GM18873 (cell line): Measurements from ENCODE around the gene SMC5.
"Not testable (repeated sequence)": the region's sequence is repeated elsewhere in the genome, so short reads cannot be mapped to it uniquely, and the experiment has no call there.

Experiments used
- ATAC-seq: cut with Tn5 transposase; IDR thresholded peaks from one replicate; pipeline ENCODE4 v1.9.1; 2021; ENCODE audit warnings: mild to moderate bottlenecking, moderate library complexity, moderate number of reproducible peaks; ENCODE audit not compliant: unreplicated experiment, low FRiP score

The SMC5 gene

DNA sequence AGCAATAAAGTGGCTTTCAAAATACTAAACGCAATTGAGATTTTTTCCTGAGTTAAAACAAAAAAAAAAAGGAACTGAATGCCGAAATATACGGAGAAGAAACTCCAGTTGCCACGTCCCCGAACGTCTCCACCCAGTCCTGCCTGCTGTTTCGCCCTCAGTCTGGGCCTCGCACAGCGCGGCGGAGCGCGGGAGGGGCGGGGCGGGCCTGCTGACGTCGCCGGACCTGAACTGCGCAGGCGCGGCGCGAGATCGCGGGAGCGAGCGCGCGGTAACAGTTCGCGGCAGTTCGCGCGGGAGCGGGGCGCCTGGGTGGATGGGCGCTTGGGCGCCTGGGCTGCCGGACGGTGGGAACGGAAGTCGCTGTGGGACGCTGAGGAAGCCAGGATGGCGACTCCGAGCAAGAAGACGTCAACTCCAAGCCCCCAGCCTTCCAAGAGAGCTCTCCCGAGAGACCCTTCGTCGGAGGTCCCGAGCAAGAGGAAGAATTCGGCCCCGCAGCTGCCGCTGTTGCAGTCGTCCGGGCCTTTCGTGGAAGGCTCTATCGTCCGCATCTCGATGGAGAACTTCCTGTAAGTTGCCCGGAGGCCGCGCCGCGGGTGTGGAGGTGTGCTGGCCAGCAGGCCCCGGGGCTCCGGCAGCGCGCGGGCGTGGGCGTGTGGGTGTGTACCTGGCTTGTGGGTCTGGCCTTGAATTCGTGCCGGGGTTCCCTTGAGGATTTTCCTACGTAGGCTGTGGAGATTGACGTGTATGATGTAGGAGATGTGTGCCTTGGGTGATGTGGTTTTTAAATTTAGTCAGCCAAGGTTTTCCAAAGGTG lies at the start of gene SMC5:
SMC5 (plus strand) TSS at position 287 of the 820 bp plus-strand sequence; CDS start at position 388, 101 bp downstream.
- peak; percentile 82 for ATAC-seq

DNA sequence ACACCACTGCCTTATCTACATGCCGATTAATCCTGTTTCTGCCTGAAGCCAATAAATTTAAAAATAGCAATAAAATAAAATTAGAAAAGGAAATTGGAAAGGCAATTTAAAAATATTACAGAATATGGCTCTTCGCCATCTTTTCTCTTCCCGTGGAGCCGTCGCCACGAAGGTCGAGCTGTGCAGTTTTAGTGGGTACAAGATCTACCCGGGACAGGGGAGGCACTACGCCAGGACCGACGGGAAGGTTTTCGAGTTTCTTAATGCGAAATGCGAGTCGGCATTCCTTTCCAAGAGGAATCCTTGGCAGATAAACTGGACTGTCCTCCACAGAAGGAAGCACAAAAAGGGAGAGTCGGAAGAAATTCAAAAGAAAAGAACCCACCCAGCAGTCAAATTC lies 41.7 kb upstream of the SMC5 start:
- no peak for ATAC-seq

DNA sequence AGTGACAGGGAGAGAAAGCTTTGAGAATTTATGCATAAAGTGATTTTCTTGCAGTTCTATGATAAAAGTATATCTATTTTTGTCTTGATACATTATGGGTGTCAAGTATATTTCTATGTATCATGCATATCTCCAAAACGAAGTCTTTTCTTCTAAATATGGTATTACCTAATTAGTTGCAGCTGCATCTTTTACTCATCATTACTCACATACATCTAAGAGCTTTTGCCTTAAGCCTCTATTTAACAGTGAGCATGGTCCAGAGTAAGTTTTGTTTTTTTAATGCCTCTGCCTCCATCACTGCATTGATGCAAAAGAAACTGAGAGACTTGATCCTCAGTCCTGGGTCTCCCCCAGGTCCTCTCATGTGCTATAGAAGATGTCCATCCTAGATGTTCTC lies 40.0 kb upstream of the SMC5 start:
- ATAC-seq: no peak

DNA sequence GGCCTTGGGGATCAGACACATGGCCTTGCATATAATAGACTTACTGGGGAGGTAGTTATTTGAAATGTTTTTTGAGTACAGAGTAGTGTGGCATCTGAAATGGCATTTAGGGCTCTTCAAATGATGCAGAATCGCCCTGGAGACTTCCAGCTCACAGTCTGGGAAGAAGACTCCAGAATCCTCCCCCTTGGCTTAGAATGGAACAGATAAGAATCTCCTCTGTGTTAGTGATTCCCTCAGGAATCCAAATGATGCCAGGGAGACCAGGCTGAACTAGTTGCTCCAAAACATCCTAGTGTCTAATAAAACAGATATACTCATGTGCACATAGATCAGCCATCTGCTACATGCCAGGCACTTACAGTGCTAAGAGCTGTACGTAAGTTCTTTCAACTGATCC lies 38.6 kb upstream of the SMC5 start:
- ATAC-seq: no peak

DNA sequence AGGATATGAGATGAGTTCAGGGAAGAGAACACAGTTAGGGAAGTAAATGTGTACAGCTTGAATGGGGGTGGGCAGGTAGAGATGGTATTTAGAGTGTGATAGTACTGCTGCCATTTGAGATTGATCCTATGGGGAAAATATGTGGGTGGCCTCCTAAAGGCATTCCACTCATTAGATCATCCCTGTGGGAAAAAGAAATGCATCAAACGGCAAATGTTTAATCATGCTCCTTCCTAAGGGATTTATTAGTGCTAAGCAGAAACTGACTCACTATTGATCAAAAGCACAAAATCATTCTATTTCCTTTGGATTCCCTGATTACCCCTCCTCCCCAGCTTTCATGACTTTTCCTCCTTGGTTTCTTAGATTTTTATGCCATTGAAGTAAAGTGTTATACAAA lies 36.4 kb upstream of the SMC5 start:
- no peak for ATAC-seq

DNA sequence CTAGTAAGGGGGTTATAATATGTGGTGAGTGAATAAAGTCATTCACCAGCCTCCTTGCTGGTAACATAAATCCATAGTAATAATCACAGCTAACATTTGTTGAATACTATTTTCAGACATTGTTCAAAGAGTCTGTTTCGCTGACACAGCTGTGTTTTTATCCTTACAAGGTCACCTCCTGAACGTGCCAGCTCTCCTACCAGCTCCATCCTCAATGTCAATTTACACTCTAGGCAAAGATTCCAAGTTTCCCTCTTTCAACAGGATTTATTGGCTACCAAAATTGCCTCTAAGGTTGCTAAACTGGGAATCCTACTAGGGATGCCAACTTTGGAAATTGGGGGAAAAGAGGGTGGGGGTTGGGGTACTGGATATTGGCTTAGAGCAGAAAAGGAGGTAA lies 30.7 kb upstream of the SMC5 start:
- ATAC-seq: no peak

DNA sequence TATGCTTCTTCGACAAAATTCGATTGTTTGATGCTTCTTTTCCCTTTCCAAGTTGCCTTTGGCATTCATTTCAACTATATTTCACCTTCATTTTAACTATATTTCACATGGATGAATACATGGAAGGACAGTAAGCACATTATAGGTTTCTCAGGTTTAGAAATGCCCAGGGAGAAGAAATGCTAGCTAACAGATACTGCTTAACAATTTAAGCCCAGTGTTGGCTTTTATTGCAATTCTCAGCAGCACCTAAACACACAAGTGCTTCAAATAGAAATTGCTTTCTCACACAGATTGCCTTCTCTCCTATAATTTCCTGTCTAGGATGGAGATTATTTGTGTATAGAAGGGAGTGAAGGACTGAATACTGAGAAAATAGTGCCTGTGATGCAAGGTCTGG lies 30.2 kb upstream of the SMC5 start:
- ATAC-seq: no peak

DNA sequence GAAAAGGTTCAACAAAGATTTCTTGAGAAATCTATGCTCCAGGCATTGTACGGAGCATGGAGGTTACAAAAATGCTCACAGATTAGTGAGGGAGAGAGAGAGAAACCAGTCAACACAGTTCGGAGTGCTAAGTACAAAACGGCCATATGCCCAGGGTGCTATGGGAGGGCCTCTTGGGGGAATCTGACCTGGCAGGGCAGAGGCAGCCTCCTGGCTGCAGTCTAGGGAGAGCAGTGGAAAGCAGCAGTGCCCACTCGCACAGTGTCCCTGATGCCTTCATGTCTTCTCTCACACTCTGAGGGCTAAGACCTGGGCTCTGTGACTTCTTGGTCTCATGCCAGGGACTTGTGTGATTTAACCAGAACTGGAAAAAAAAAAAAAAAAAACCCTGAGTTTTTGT lies 29.8 kb upstream of the SMC5 start:
- no peak for ATAC-seq

DNA sequence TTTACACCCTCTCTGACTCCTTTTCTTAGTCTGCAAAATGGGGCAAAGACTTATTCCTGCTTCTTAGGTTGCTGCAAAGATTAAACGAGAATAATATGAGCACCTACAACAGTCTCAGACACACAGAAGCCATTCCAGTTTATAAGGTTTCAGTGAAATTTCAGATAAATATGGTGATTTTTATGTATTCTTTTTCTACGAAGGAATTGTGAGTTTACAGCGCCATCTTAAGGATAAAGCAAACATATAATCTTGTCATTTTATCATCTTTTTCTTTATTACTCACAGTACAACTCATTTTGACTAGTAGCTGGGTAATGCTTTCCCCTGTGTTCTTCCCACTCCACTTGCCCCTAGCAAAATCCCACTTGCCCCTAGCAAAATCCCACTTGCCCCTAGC lies 29.2 kb upstream of the SMC5 start:
- no peak for ATAC-seq

DNA sequence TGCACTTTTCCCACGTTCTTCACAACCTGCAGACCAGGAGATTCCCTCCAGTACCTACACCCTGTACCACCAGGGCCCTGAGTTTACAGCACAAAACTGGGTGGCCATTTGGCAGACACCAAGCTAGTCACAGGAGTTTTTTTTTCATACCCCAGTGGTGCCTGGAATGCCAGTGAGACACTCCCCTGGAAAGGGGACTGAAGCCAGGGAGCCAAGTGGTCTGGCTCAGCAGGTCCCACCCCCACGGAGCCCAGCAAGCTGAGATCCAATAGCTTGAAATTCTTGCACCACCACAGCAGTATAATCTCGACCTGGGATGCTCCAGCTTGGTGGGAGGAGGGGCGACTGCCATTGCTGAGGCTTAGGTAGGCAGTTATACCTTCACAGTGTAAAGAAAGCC lies 26.3 kb upstream of the SMC5 start:
- no peak for ATAC-seq

DNA sequence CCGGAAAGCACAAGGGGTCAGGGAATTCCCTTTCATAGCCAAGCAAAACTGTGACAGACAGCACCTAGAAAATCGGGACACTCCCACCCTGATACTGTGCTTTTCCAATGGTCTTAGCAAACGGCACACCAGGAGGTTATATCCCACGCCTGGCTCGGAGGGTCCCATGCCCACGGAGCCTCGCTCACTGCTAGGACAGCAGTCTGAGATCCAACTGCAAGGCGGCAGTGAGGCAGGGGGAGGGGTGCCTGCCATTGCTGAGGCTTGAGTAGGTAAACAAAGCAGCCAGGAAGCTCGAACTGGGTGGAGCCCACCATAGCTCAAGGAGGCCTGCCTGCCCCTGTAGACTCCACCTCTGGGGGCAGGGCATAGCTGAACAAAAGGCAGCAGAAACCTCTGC lies 24.6 kb upstream of the SMC5 start:
- not testable (repeated sequence) for ATAC-seq

DNA sequence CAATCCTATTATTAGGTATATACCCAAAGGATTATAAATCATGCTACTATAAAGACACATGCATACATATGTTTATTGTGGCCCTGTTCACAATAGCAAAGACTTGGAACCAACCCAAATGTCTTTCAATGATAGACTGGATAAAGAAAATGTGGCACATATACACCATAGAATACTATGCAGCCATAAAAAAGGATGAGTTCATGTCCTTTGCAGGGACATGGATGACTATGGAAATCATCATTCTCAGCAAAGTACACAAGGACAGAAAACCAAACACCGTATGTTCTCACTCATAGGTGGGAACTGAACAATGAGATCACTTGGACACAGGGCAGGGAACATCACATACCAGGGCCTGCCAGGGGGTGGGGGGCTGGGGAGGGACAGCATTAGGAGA lies 12.8 kb upstream of the SMC5 start:
- not testable (repeated sequence) for ATAC-seq

DNA sequence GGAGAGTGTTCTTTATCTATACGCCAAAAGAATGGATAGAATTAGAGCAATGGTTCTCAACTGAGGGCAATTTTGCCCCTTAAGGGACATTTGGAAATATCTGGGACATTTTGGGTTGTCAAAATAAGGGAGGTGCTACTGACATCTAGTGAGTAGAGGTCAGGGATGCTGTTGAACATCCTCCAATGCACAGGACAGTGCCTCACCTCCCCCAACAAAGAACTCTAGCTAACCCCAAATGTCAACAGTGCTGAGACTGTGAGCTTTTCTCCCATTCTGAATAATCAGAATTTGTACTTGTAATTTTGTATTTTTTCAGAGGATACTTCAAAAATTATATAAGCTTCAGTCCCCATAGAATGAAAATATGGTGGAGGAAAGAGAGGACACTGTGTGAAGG lies 8.6 kb upstream of the SMC5 start:
- no peak for ATAC-seq

DNA sequence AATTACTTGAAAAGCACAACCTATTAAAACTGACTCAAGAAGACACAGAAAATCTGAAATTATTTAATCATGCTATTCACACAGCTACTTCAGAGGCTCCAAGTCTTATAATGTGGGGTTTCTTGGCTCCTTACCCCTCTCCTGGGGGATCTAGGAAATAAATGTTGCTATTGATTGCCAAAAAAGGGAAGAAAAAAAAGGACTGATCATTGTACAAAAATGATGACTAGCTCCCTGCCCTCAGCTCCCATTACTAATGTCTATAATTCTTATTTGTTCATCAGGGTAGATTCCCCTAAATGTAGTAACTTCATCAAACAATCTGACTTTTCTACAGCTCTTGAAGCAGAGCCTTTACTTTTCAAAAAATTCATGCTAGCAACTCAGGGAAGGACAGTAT lies 3.3 kb upstream of the SMC5 start:
- ATAC-seq: no peak

DNA sequence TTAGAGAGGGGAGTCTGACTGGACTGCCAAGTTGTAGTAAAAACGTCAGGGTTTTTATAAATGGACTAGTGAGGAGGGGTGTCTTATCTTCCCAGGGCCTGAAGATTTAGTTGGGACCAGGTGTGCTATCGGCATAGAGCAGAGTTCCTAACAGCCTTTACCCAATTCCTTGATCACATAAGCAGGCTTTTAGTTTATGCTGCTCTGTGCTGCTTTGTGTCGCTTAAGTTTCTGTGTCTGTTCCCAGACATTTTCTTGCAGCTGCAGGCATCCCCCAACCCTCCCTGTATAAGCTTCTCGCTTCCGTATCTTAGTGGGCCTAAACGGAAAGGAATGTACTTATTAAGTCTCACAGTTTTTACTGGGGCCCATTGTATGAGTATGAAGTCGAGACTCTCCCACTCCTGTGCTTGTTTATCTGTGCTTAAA lies 2.6 kb upstream of the SMC5 start:
- ATAC-seq: no peak

DNA sequence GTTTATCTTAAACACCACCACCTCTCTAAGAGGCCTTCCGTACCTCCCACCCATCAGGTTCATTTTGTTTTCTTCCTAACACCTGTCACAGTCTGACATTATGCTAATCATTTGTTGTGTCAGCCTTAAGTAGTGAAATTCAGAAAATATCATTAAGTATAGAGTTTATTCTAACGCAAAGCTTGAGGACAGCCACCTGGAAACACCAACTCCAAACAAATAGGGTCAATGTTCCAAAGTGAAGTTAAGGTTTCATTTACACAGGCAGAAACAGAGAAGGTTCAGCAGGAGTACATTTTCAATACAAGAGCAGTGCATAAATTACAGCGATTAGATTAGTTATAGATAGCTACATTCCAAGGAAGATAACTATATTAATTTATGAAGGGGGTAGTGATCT lies 1.3 kb upstream of the SMC5 start:
- ATAC-seq: no peak

DNA sequence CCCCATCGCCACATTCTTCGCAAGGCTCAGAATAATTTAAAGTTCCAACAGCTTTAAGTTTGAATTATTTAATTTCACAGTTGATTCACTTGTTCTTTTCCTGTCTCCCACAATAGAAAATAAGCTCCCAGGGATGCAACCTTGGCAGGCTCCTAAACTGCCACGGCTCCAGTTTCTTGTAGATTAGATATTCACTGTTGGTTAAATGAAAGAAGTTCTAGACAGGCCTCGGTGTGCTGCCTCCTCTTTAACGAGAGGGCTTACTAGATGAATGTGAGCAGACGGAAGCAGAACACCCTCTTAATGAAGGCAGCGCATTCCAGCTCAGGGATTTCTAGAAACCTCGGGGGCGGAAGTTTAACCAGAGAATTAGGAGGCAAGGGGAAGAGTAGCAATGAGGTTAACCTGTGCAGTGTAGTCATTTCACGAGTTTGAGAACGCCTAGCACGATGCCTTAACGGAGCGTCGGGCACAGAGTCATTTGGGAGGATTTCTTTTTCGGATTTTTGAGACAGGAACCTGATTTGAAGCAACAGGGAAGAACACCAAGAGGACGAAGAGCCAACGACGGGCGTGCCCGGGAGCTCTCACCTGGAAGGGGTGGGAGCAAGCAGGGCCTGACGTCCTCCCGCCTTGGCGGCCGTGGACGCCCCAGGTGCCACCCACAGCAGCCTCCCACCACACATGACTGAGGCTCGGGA lies 637 bp upstream of the SMC5 start:
- ATAC-seq: peak; percentile 34

DNA sequence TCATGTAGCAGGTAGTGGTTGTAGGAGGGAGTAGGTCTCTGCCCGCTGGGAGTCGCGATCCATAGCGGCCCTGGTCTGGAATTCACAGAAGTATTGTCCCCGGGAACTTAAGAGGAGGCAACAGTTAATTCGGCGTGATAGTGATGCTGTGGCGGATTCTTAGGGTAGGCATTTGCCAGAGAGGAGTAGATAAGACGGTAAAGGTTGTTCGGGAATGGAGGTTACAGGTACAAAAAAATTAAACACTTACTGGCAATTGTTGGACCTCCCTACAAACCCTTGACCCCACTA lies 679 bp downstream of the SMC5 start:
- ATAC-seq: no peak

DNA sequence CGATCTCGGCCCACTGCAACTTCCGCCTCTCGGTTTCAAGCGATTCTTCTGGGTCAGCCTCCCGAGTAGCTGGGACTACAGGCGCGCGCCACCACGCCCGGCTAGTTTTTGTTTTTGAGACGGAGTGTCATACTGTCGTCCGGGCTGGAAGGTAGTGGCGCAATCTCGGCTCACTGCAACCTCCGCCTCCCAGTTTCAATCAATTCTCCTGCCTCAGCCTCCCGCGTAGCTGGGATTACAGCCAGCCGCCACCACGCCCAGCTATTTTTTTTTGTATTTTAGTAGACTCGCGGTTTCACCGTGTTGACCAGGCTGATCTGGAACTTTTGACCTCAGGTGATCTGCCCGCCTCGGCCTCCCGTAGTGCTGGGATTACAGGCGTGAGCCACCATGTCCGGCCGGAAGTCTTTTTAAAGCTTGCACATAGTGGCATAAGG lies 1.2 kb downstream of the SMC5 start:
- ATAC-seq: no peak

DNA sequence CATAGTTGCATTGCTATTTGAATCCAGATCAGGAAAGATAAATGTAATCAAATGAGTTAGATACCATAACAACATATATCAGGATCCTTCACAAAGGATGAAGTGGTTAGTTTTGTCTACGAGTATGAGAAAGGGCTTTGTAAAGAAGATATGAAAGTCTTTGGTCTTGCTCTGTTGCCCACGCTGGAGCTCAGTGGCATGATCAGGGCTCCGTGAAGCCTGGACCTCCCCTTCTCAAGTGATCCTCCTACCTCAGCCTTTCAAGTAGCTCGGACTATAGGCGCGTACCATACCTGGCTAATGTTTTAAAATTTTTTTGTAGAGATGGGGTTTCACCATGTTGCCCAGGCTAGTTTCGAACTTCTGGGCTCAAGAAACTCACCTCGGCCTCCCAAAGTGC lies 1.8 kb downstream of the SMC5 start:
- ATAC-seq: peak; percentile 24

DNA sequence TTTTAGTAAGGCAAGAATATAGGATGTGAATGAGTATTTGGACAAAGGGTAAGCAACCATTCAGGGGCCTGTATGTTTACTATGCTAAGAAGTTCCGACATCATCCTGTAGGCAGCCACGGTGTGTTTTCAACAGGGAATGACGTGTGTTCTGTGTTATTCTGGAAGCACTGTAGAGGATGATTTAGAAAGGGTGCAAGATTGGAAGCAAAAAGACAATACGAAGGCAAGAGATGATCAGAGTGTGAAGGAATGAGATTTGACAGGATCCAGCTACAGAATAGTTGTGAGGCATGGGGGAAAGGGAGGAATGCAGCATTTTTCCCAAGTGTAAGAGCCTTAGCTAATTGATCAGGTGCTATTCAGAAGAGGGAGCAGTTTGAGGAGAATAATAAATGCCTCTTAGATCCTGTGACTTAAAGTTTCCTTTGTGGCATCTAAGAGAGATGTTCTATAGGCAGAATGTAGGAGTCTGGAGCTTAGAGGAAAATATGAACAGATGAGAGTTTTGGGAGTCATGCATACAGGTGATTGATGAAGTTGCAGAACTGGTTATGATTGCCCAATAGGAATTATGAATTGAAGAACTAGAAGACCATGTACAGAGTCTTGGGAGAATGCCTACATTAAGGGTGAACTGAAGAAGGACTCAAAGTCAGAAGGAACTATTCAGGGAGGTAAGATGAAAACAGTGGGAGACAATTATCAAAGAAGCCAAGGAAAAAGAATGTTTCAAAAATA lies 2.5 kb downstream of the SMC5 start:
- no peak for ATAC-seq

DNA sequence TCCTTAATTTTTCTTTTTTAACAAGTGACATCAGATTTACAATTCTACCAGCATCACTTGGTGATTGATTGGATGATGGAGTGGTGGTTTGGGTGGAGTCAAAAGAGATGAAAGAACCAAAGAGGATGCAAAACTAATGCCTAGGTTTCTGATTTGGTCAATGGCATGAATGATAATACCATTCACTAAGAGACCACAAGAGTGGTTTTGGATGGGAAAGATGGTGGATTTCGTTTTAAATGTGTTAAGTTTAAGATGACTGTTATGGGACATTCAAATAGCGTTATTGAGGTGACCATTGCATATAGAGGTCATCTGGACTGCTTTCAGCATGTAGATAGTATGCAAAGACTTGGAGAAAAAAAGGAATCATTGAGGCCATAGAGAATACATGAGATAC lies 3.6 kb downstream of the SMC5 start:
- ATAC-seq: no peak
